ENCODE results near the gene ZEB1.
A peak's percentile ranks its signal among the peaks of the same experiment; 100 is the strongest.

Gene ZEB1

DNA sequence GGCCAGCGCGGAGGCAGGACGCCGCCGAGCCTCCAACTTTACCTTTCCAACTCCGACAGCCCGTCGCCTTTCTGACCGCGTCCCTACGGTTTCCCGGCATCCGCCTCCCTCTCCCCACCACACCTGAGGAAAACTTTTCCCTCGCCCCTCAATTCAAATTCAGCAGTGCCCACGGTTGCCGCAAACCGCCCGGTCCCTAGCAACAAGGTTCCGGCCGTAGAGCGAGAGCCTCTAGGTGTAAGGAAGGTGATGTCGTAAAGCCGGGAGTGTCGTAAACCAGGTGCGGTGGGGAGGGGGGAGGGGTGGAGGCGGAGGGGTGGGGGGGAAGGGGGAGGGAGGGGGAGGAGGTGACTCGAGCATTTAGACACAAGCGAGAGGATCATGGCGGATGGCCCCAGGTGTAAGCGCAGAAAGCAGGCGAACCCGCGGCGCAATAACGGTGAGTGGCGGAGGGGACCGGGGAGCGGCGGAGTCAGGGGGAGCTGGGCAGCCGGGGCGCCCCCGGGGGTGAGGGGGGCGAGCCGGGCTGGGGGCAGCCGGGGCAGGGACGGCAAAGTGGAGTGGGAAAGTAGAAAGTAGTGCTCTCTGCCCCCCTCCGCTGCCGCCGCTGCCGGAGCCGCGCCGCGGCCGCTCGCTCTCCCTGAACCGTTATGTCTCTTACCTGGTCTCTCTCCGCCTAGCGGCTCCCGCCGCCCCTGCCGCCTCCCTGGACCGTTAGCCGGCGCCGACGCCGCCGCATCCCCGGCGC, at the start of gene ZEB1 (continued):
- TF ChIP-seq ZNF544 (tag by site-specific recombination; IDR thresholded peaks at IDR 0.05) (no peak), ZNF610 (tag by site-specific recombination; IDR thresholded peaks at IDR 0.05; ENCODE audit: borderline replicate concordance) (no peak; the same call in 1 of the 2 replicates), GLI2 (tag by site-specific recombination; IDR thresholded peaks at IDR 0.05; ENCODE audit: borderline replicate concordance, low read depth) (no peak), ZNF670 (tag by site-specific recombination; IDR thresholded peaks at IDR 0.05; ENCODE audit: low read depth) (no peak), YY1 (tag by site-specific recombination; IDR thresholded peaks at IDR 0.05) (peak; percentile 49; the same call in 1 of the 2 replicates), ZNF350 (tag by site-specific recombination; IDR thresholded peaks at IDR 0.05) (no peak), YY2 (tag by site-specific recombination; IDR thresholded peaks at IDR 0.05) (peak; percentile 39; the same call in 1 of the 2 replicates), REPIN1 (tag by site-specific recombination; IDR thresholded peaks at IDR 0.05; ENCODE audit: low read depth) (0 out of 2 replicates have a peak, but pooled peaks have one; percentile 41), ZNF529 (tag by site-specific recombination; IDR thresholded peaks at IDR 0.05; ENCODE audit: insufficient replicate concordance) (no peak), ZNF518A (tag by site-specific recombination; conservative IDR thresholded peaks at IDR 0.05; ENCODE audit: low read depth) (no peak), ZNF16 (tag by site-specific recombination; IDR thresholded peaks at IDR 0.05; ENCODE audit: low read depth) (no peak)
- TF ChIP-seq, protein P1, sequence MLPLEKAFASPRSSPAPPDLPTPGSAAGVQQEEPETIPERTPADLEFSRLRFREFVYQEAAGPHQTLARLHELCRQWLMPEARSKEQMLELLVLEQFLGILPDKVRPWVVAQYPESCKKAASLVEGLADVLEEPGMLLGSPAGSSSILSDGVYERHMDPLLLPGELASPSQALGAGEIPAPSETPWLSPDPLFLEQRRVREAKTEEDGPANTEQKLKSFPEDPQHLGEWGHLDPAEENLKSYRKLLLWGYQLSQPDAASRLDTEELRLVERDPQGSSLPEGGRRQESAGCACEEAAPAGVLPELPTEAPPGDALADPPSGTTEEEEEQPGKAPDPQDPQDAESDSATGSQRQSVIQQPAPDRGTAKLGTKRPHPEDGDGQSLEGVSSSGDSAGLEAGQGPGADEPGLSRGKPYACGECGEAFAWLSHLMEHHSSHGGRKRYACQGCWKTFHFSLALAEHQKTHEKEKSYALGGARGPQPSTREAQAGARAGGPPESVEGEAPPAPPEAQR (tag by site-specific recombination; IDR thresholded peaks at IDR 0.05) = no peak

GRCh38 chr10:31270954-31271353, 48.1 kb upstream of the ZEB1 start:
- CTCF ChIA-PET = interaction anchor here (0.6 kb wide), 1 partner anchor 1726 kb away, joined by 3 read pairs; no protein-coding TSS in a partner anchor
- TF ChIP-seq ZNF585B (tag by site-specific recombination; IDR thresholded peaks at IDR 0.05) = no peak
- no peak for TF ChIP-seq GLI2 (tag by site-specific recombination; IDR thresholded peaks at IDR 0.05; ENCODE audit: borderline replicate concordance, low read depth)
- TF ChIP-seq ZNF2 (tag by site-specific recombination; IDR thresholded peaks at IDR 0.05) = no peak
- TF ChIP-seq ZSCAN30 (tag by site-specific recombination; IDR thresholded peaks at IDR 0.05) = no peak
- TF ChIP-seq OSR2 (tag by site-specific recombination; IDR thresholded peaks at IDR 0.05) = no peak
- POLR2A ChIA-PET = no interaction called here

DNA sequence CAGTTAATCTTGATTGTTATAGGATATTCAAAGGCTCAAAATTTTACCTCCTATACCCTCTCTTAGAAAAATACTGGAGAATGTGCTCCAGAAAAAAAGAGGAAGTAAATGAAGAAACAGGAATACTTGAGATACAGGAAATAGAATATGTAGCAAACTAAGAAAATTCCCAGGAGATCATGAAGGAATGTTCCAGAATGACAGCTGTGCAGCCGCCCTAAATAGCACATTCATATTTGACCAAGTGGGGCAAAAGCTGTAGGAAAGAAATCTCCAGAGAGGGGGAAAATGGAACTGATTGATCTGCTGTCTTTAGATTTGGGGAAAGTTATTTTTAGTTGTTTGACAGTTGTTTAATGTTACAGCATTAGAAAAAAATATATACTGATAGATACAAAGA, 46.2 kb upstream of the ZEB1 start:
- ChIA-PET CTCF (interaction anchor here (0.6 kb wide), 1 partner anchor 1564 kb away, joined by 4 read pairs; no protein-coding TSS in a partner anchor), POLR2A (no interaction called here)
- Histone ChIP-seq H3K9me3 (ENCODE audit: control insufficient read depth, insufficient read depth, low read depth, low read length) (no peaks in the 10 kb centered on the region), H3K4me3 (ENCODE audit: low read depth, low read length) (no peak overlapping the region), H3K27ac (ENCODE audit: extremely low read depth, low read depth, low read length) (no peak overlapping the region), H3K36me3 (ENCODE audit: control insufficient read depth in 2 of 2, insufficient read depth in 1 of 2, low read length in 2 of 2) (no peaks in the 10 kb centered on the region), H3K4me1 (ENCODE audit: control insufficient read depth, insufficient read depth, low read length) (no peaks in the 10 kb centered on the region)
- TF ChIP-seq ZNF549 (tag by site-specific recombination; IDR thresholded peaks at IDR 0.05) (no peak), ZNF214 (tag by site-specific recombination; IDR thresholded peaks at IDR 0.05; ENCODE audit: borderline replicate concordance) (no peak), ZNF473 (tag by site-specific recombination; IDR thresholded peaks at IDR 0.05) (no peak), ZNF138 (tag by site-specific recombination; IDR thresholded peaks at IDR 0.05; ENCODE audit: borderline replicate concordance) (no peak), ZNF121 (tag by site-specific recombination; IDR thresholded peaks at IDR 0.05) (no peak), ZBTB1 (tag by site-specific recombination; IDR thresholded peaks at IDR 0.05) (no peak), ZNF521 (tag by site-specific recombination; IDR thresholded peaks at IDR 0.05) (no peak), ZNF514 (tag by site-specific recombination; IDR thresholded peaks at IDR 0.05) (no peak), OVOL3 (tag by site-specific recombination; IDR thresholded peaks at IDR 0.05) (no peak), ZNF610 (tag by site-specific recombination; IDR thresholded peaks at IDR 0.05; ENCODE audit: borderline replicate concordance) (no peak), TCF7L2 (IDR thresholded peaks at IDR 0.05; ENCODE audit: borderline replicate concordance, low read depth, low read length) (no peak), ZNF664 (tag by site-specific recombination; IDR thresholded peaks at IDR 0.05) (no peak), ZNF223 (tag by site-specific recombination; IDR thresholded peaks at IDR 0.05) (no peak), ZNF501 (tag by site-specific recombination; IDR thresholded peaks at IDR 0.05) (no peak)

More at GRCh38 chr10:31270954-31271353, 48.1 kb upstream of the ZEB1 start:
- Histone ChIP-seq H3K36me3 (ENCODE audit: control insufficient read depth in 2 of 2, insufficient read depth in 1 of 2, low read length in 2 of 2) (no peaks in the 10 kb centered on the region), H3K4me3 (ENCODE audit: low read depth, low read length) (no peak overlapping the region), H3K9me3 (ENCODE audit: control insufficient read depth, insufficient read depth, low read depth, low read length) (no peaks in the 10 kb centered on the region), H3K4me1 (ENCODE audit: control insufficient read depth, insufficient read depth, low read length) (no peaks in the 10 kb centered on the region), H3K27ac (ENCODE audit: extremely low read depth, low read depth, low read length) (no peak overlapping the region)

Data from HEK293 (cell line).